ENCODE measurements around the gene PSME2. TPM values are rescaled to one million over a fixed set of nuclear protein-coding genes. Genes with fewer than 3 reads are reported as not detected.
A peak's percentile ranks its signal among the peaks of the same experiment; 100 is the strongest.

Gene PSME2
- total and polyA plus RNA-seq, 2 of the 13 experiments (the other 11 are each of a cell fraction or from before 2014, with no cell fraction given): 332 to 716 TPM

DNA sequence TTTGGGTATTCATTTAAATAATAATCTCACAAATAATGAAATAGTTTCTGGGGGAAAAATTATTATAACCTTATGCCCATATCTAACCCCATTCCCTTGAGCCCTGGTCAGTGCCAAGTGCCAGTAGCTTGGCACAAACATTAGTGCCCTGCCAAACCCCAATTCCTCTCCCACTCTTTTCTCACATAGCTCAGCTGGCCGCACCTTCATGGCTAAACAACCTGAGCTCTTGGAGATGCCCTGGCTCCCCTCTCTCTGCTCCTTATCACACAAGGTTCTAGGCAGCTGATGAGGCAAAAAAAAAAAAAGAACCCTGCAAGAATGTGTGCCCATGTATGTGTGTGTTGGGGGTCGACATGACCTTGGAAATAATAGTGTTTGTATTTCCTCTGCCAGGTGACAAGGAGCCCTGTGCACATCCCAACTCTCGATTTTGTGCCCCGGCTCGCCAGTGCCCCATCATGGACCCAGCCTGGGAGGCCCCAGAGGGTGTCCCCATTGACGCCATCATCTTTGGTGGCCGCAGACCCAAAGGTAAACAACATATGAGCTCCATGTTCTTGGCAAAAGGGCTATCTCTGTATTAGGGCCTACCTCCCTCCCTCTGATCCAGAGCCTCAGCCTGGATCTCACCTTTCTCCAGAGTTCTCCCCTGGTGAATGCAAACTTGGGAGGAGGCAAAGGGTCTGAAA lies 43.9 kb downstream of the PSME2 start (continued):
- TF ChIP-seq, protein P1, sequence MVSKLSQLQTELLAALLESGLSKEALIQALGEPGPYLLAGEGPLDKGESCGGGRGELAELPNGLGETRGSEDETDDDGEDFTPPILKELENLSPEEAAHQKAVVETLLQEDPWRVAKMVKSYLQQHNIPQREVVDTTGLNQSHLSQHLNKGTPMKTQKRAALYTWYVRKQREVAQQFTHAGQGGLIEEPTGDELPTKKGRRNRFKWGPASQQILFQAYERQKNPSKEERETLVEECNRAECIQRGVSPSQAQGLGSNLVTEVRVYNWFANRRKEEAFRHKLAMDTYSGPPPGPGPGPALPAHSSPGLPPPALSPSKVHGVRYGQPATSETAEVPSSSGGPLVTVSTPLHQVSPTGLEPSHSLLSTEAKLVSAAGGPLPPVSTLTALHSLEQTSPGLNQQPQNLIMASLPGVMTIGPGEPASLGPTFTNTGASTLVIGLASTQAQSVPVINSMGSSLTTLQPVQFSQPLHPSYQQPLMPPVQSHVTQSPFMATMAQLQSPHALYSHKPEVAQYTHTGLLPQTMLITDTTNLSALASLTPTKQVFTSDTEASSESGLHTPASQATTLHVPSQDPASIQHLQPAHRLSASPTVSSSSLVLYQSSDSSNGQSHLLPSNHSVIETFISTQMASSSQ (IDR thresholded peaks at IDR 0.05; ENCODE audit: low read depth): no peak
- TF ChIP-seq, protein P1 (CRISPR knock-in tag; IDR thresholded peaks at IDR 0.05; ENCODE audit: borderline replicate concordance): no peak
- TF ChIP-seq, protein P2, sequence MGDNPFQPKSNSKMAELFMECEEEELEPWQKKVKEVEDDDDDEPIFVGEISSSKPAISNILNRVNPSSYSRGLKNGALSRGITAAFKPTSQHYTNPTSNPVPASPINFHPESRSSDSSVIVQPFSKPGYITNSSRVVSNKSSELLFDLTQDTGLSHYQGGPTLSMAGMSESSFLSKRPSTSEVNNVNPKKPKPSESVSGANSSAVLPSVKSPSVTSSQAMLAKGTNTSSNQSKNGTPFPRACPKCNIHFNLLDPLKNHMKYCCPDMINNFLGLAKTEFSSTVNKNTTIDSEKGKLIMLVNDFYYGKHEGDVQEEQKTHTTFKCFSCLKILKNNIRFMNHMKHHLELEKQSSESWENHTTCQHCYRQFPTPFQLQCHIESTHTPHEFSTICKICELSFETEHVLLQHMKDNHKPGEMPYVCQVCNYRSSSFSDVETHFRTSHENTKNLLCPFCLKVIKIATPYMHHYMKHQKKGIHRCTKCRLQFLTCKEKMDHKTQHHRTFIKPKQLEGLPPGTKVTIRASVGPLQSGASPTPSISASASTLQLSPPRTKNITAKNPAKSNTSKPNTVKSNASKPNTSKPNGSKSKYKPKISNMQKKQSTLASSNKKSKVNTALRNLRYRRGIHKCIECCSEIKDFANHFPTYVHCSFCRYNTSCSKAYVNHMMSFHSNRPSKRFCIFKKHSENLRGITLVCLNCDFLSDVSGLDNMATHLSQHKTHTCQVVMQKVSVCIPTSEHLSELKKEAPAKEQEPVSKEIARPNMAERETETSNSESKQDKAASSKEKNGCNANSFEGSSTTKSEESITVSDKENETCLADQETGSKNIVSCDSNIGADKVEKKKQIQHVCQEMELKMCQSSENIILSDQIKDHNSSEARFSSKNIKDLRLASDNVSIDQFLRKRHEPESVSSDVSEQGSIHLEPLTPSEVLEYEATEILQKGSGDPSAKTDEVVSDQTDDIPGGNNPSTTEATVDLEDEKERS (CRISPR knock-in tag; IDR thresholded peaks at IDR 0.05): no peak
- TF ChIP-seq ZNF274 (CRISPR knock-in tag; IDR thresholded peaks at IDR 0.05) (0 out of 2 replicates have a peak, but pooled peaks have one; percentile 51), ELF1 (CRISPR knock-in tag; IDR thresholded peaks at IDR 0.05) (no peak), SMC3 (IDR thresholded peaks at IDR 0.05; ENCODE audit: low read length) (no peak), RARG (CRISPR knock-in tag; IDR thresholded peaks at IDR 0.05; ENCODE audit: low read depth) (no peak), ZNF431 (CRISPR knock-in tag; IDR thresholded peaks at IDR 0.05; ENCODE audit: borderline replicate concordance, low read depth) (no peak), HMG20B (CRISPR knock-in tag; conservative IDR thresholded peaks at IDR 0.05) (no peak), JUN (CRISPR knock-in tag; IDR thresholded peaks at IDR 0.05) (0 out of 2 replicates have a peak, but pooled peaks have one; percentile 44), NFATC3 (CRISPR knock-in tag; IDR thresholded peaks at IDR 0.05) (no peak), FOXO1 (CRISPR knock-in tag; IDR thresholded peaks at IDR 0.05) (no peak), ZBTB26 (CRISPR knock-in tag; IDR thresholded peaks at IDR 0.05; ENCODE audit: borderline replicate concordance) (no peak)
- TF ChIP-seq, protein P3, sequence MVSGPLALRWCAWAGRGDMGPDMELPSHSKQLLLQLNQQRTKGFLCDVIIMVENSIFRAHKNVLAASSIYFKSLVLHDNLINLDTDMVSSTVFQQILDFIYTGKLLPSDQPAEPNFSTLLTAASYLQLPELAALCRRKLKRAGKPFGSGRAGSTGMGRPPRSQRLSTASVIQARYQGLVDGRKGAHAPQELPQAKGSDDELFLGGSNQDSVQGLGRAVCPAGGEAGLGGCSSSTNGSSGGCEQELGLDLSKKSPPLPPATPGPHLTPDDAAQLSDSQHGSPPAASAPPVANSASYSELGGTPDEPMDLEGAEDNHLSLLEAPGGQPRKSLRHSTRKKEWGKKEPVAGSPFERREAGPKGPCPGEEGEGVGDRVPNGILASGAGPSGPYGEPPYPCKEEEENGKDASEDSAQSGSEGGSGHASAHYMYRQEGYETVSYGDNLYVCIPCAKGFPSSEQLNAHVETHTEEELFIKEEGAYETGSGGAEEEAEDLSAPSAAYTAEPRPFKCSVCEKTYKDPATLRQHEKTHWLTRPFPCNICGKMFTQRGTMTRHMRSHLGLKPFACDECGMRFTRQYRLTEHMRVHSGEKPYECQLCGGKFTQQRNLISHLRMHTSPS (CRISPR knock-in tag; IDR thresholded peaks at IDR 0.05; ENCODE audit: low read depth): no peak
- TF ChIP-seq, protein P4, sequence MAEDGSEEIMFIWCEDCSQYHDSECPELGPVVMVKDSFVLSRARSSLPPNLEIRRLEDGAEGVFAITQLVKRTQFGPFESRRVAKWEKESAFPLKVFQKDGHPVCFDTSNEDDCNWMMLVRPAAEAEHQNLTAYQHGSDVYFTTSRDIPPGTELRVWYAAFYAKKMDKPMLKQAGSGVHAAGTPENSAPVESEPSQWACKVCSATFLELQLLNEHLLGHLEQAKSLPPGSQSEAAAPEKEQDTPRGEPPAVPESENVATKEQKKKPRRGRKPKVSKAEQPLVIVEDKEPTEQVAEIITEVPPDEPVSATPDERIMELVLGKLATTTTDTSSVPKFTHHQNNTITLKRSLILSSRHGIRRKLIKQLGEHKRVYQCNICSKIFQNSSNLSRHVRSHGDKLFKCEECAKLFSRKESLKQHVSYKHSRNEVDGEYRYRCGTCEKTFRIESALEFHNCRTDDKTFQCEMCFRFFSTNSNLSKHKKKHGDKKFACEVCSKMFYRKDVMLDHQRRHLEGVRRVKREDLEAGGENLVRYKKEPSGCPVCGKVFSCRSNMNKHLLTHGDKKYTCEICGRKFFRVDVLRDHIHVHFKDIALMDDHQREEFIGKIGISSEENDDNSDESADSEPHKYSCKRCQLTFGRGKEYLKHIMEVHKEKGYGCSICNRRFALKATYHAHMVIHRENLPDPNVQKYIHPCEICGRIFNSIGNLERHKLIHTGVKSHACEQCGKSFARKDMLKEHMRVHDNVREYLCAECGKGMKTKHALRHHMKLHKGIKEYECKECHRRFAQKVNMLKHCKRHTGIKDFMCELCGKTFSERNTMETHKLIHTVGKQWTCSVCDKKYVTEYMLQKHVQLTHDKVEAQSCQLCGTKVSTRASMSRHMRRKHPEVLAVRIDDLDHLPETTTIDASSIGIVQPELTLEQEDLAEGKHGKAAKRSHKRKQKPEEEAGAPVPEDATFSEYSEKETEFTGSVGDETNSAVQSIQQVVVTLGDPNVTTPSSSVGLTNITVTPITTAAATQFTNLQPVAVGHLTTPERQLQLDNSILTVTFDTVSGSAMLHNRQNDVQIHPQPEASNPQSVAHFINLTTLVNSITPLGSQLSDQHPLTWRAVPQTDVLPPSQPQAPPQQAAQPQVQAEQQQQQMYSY (CRISPR knock-in tag; IDR thresholded peaks at IDR 0.05): no peak
